ENCODE results near the gene LDLR.

The LDLR gene

GRCh38 chr19:11059511-11060358 lies 29.5 kb upstream of the LDLR start:
- no peak for DNase-seq (ENCODE audit: low read depth)
- TF ChIP-seq CTCF (IDR thresholded peaks at IDR 0.05; ENCODE audit: control insufficient read depth, insufficient read depth, low read depth, low read length, missing control alignments), result no peak
- no peak overlapping the region for H3K4me3 ChIP-seq (ENCODE audit: control insufficient read depth, low read depth, low read length)

DNA sequence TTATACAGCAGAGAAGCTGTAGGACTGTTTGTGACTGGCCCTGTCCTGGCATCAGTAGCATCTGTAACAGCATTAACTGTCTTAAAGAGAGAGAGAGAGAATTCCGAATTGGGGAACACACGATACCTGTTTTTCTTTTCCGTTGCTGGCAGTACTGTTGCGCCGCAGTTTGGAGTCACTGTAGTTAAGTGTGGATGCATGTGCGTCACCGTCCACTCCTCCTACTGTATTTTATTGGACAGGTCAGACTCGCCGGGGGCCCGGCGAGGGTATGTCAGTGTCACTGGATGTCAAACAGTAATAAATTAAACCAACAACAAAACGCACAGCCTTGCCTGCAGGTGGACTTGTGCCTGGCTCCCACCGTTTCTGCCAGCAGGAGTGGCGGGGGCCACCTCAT lies 27.3 kb upstream of the LDLR start:
- H3K4me3 ChIP-seq (ENCODE audit: control insufficient read depth, low read depth, low read length), result no peak overlapping the region
- TF ChIP-seq CTCF (IDR thresholded peaks at IDR 0.05; ENCODE audit: control insufficient read depth, insufficient read depth, low read depth, low read length, missing control alignments), result no peak
- DNase-seq (ENCODE audit: low read depth), result no peak

DNA sequence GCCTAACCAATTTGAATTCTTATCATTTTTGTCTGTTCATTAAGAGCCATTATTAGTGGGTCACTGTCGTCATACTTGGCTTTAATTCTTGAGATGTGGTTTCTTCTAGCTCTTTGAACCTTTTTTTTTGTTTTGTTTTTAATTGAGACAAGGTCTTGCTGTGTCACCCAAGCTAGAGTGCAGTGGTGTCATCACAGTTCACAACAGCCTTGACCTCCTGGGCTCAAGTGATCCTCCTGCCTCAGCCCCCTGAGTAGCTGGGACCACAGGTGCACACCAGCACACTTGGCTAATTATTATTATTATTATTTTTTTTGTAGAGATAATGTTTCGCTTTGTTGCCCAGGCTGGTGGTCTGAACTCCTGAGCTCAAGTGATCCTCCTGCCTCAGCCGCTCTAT lies 25.8 kb upstream of the LDLR start:
- no peak for DNase-seq (ENCODE audit: low read depth)
- no peak overlapping the region for H3K4me3 ChIP-seq (ENCODE audit: control insufficient read depth, low read depth, low read length)
- TF ChIP-seq CTCF (IDR thresholded peaks at IDR 0.05; ENCODE audit: control insufficient read depth, insufficient read depth, low read depth, low read length, missing control alignments), result no peak

DNA sequence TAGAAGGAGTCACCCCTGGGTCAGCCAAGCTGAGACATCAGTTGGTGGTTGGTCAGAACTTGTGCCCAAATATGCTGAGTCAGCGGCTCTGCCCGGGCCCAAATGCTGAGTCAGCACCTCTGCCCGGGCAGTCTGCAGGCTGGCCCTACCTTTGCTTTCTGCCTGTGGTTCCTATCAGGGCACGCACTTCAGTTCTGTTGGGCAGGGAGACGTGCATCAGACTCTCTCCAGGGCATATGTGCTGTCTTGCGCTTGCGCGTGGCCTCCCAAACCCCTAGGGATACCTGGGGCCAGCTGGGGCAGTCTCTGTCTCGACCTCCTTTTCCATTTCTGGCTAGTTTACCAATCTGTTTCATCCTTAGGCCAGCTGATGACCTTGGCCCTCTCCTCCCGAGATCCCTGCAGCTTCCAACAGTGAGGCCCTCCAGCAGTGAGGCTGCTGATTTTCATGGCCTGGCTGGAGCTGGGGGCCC lies 24.4 kb upstream of the LDLR start:
- no peak for TF ChIP-seq CTCF (IDR thresholded peaks at IDR 0.05; ENCODE audit: control insufficient read depth, insufficient read depth, low read depth, low read length, missing control alignments)
- DNase-seq (ENCODE audit: low read depth), result no peak
- no peak overlapping the region for H3K4me3 ChIP-seq (ENCODE audit: control insufficient read depth, low read depth, low read length)

DNA sequence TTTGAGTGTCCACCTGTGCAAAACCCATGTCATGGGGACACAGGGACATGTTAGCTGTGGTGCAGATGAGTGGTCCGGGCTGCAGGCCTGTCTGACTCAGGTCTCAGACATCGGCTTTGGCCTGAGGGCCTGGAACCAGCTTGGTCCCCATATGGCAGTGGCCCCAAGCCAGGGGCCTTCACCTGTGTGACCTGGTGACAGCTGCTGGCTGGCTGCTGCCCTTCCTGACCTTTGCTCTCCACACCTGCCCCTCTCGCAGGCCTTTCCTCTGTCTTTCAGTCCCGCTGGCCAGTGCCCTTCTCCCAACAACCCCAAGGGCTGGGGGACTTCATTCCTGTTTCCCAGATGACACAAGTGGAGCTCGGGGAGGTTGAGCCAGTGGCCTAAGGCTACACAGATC lies 22.9 kb upstream of the LDLR start:
- DNase-seq (ENCODE audit: low read depth), result no peak
- TF ChIP-seq CTCF (IDR thresholded peaks at IDR 0.05; ENCODE audit: control insufficient read depth, insufficient read depth, low read depth, low read length, missing control alignments), result no peak
- no peak overlapping the region for H3K4me3 ChIP-seq (ENCODE audit: control insufficient read depth, low read depth, low read length)

DNA sequence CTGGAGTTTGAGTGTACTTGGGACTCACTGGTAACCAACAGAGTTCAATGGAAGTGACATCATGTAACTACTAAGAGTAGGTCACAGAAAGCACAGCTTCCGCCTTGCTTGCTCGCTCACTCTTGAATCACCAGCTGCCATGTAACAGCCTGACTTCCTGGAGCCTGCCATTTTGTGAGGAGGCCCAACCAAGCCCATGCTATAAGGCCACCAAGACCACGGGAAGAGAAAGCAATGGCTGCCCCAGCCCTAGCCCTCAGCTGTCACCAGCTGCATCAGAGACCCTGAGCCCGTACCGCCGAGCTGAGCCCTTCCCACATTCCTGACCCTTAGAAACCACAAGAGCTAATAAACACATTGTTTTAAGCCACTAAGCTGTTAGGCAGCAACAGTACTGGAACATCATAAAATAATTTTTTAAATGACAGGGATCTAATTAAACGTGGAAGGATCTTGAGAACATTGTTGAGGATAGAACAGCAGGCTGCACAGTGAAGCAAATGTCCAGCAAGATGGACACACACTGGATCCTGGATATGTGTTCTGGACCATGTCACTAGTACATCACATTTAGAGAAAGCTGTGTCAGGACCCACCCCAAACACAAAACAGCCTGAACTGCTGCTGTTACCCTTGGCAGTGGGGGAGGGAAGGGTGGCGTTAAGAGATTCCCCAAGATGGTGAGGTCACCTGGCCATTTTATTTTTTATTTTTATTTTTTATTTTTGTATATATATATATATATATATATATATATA lies 21.7 kb upstream of the LDLR start:
- no peak for TF ChIP-seq CTCF (IDR thresholded peaks at IDR 0.05; ENCODE audit: control insufficient read depth, insufficient read depth, low read depth, low read length, missing control alignments)
- no peak for DNase-seq (ENCODE audit: low read depth)
- no peak overlapping the region for H3K4me3 ChIP-seq (ENCODE audit: control insufficient read depth, low read depth, low read length)
